Hepatocyte (in vitro differentiated cells): Measurements from ENCODE around the gene SIK3.

ENCODE experiments used
- CTCF ChIP-seq: fragments of 200-600 bp; sonication (generic); IDR thresholded peaks from 2 replicates; pipeline ENCODE4 v1.5.1; 2016; ENCODE audit warnings: antibody characterized with exemption, mild to moderate bottlenecking; ENCODE audit not compliant: poor library complexity
- EZH2 ChIP-seq: fragments of 200-600 bp; sonication (generic); IDR thresholded peaks from 2 replicates; pipeline ENCODE4 v1.6.1; 2016; ENCODE audit warnings: antibody characterized with exemption, mild to moderate bottlenecking, borderline replicate concordance
- EZH2phosphoT487 ChIP-seq: fragments of 200-600 bp; sonication (generic); IDR thresholded peaks from one replicate; pipeline ENCODE4 v1.6.1; 2018; ENCODE audit warnings: antibody characterized with exemption, mild to moderate bottlenecking, low read depth, moderate library complexity; ENCODE audit not compliant: unreplicated experiment, severe bottlenecking

GRCh38 chr11:116895048-116895757, 203.0 kb downstream of the SIK3 start:
- TF ChIP-seq EZH2phosphoT487 = no peak
- TF ChIP-seq CTCF = peak; percentile 34
- no peak for TF ChIP-seq EZH2
